ENCODE measurements around the gene UBE2R2. TPM values are rescaled to one million over a fixed set of nuclear protein-coding genes. Genes with fewer than 3 reads are reported as not detected.
"Not testable (repeated sequence)": the region's sequence is repeated elsewhere in the genome, so short reads cannot be mapped to it uniquely, and the experiment has no call there.

Gene UBE2R2
- total RNA-seq, 3 donors from 2014 or later = 32.1 to 55.5 (median 34.4) TPM

DNA sequence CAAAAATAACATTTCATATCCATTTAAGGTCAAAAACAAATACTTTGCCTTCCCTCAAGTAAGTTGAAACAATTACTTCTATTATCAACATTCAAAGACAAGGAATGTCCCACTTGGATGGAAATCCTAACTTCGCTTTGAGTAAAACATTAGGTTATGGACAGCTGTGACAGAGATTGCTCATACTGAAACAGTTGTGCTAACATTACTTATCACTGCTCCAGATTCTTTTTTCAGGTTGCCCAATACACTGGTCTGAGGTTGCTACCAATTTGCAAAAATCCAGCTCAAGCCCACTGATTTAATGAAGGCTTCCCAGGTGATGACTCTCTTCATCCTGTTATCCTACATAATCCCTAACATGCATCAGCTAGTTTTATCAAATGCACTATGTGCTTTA, 133.4 kb downstream of the UBE2R2 start:
- Histone ChIP-seq H3K4me3 (no peak overlapping the region), H3K9me3 (no peaks in the 10 kb centered on the region), H3K4me1 (ENCODE audit: low read depth) (no peaks in the 10 kb centered on the region), H3K36me3 (ENCODE audit: low read depth) (no peaks in the 10 kb centered on the region)
- intact Hi-C loops (cut with DNase I, micrococcal nuclease) = no loop called here
- ATAC-seq (no peak), DNase-seq (no peak)
- no peak for TF ChIP-seq CTCF (IDR thresholded peaks at IDR 0.05)

GRCh38 chr9:33952066-33952465, 135.1 kb downstream of the UBE2R2 start:
- intact Hi-C loops (cut with DNase I, micrococcal nuclease) = no loop called here
- Histone ChIP-seq H3K36me3 (ENCODE audit: low read depth) (no peaks in the 10 kb centered on the region), H3K9me3 (no peaks in the 10 kb centered on the region), H3K4me3 (no peak overlapping the region), H3K4me1 (ENCODE audit: low read depth) (no peaks in the 10 kb centered on the region)
- no peak for TF ChIP-seq CTCF (IDR thresholded peaks at IDR 0.05)
- DNase-seq (no peak), ATAC-seq (no peak)

- no peaks in the 10 kb centered on the region for H3K9me3 ChIP-seq
- no peak for ATAC-seq
- no peak overlapping the region for H3K4me3 ChIP-seq
- H3K36me3 ChIP-seq (ENCODE audit: low read depth) = no peaks in the 10 kb centered on the region
- H3K4me1 ChIP-seq (ENCODE audit: low read depth) = no peaks in the 10 kb centered on the region
- no peak for DNase-seq
- intact Hi-C loops (cut with DNase I, micrococcal nuclease) = no loop called here
- TF ChIP-seq CTCF (IDR thresholded peaks at IDR 0.05) = no peak
Measured at GRCh38 chr9:33956544-33956943, 139.6 kb downstream of the UBE2R2 start.

DNA sequence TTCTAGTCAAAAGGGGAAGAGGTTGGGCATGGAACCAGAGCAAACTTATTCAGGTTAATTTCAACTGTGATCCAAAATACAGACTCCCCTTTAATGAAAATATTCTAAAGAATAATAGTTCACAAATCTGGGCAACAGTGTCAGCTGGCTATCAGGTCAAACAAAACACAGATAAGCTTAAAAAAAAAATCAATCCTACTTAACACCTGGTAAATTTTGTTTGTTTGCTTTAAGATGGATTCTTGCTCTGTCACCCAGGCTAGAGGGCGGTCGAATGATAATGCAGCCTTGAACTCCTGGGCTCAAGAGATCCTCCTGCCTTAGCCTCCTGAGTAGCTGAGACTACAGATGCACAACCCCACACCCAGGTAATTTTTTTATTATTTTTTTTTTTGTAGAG, 142.8 kb downstream of the UBE2R2 start:
- intact Hi-C loops (cut with DNase I, micrococcal nuclease) = no loop called here
- Histone ChIP-seq H3K36me3 (ENCODE audit: low read depth) (no peaks in the 10 kb centered on the region), H3K4me1 (ENCODE audit: low read depth) (no peaks in the 10 kb centered on the region), H3K4me3 (no peak overlapping the region), H3K9me3 (no peaks in the 10 kb centered on the region)
- ATAC-seq (no peak), DNase-seq (no peak)
- no peak for TF ChIP-seq CTCF (IDR thresholded peaks at IDR 0.05)

DNA sequence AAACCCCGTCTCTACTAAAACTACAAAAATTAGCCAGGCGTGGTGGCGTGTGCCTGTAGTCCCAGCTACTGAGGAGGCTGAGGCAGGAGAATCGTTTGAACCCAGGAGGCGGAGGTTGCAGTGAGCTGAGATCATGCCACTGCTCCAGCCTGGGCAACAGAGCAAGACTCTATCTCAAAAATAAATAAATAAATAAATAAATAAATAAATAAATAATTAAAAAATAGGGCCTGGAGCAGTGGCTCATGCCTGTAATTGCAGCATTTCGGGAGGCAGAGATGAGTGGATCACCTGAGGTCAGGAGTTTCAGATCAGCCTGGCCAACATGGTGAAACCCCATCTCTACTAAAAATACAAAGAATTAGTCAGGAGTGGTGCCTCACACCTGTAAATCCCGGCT, 145.5 kb downstream of the UBE2R2 start:
- intact Hi-C loops (cut with DNase I, micrococcal nuclease); H3K9me3 ChIP-seq; ATAC-seq: not testable (repeated sequence)

GRCh38 chr9:33964086-33964768, 147.3 kb downstream of the UBE2R2 start:
- no peaks in the 10 kb centered on the region for H3K4me1 ChIP-seq (ENCODE audit: low read depth)
- no peak for ATAC-seq
- DNase-seq = no peak
- no peaks in the 10 kb centered on the region for H3K9me3 ChIP-seq
- H3K36me3 ChIP-seq (ENCODE audit: low read depth) = no peaks in the 10 kb centered on the region
- intact Hi-C loops (cut with DNase I, micrococcal nuclease) = no loop called here
- H3K4me3 ChIP-seq = no peak overlapping the region
- no peak for TF ChIP-seq CTCF (IDR thresholded peaks at IDR 0.05)

More for the DNA sequence above, 145.5 kb downstream of the UBE2R2 start:
- not testable (repeated sequence) for H3K4me3 ChIP-seq; DNase-seq; H3K36me3 ChIP-seq (ENCODE audit: low read depth); H3K4me1 ChIP-seq (ENCODE audit: low read depth)

Other genes with a start within 250 kb of the UBE2R2 start
- gene PRSS3, start 21.6 kb upstream of the UBE2R2 start, total RNA-seq = 100 to 1,000 TPM; 107 to 326 (median 174) TPM
- 10 to 100 TPM; 33.9 to 39.1 (median 35.9) TPM for gene UBAP2, start 231.7 kb downstream of the UBE2R2 start, total RNA-seq